Endodermal cell (in vitro differentiated cells): ENCODE measurements around the gene ZNF142. TPM values are rescaled to one million over a fixed set of nuclear protein-coding genes. Genes with fewer than 3 reads are reported as not detected.

Source experiments
- DNase-seq: peaks from one replicate; pipeline ENCODE4 v3.0.0-alpha.2; 2017
- H3K27ac ChIP-seq: 2 replicates; pipeline ENCODE4 v1.5.1; 2013; ENCODE audit warnings: mild to moderate bottlenecking, low read depth, low read length, moderate library complexity
- H3K27me3 ChIP-seq: 2 replicates; pipeline ENCODE4 v1.6.1; 2013; ENCODE audit warnings: mild to moderate bottlenecking, low read length, moderate library complexity; ENCODE audit not compliant: insufficient read depth, control insufficient read depth, poor library complexity, severe bottlenecking
- H3K36me3 ChIP-seq: 2 replicates; pipeline ENCODE4 v1.7.0; 2013; ENCODE audit warnings: mild to moderate bottlenecking, low read length, moderate library complexity; ENCODE audit not compliant: control insufficient read depth, insufficient read depth
- H3K4me1 ChIP-seq: one replicate; pipeline ENCODE4 v1.7.0; 2013; ENCODE audit warnings: low read length; ENCODE audit not compliant: control insufficient read depth, insufficient read depth
- H3K4me3 ChIP-seq: 2 replicates; pipeline ENCODE4 v1.5.1; 2013; ENCODE audit warnings: mild to moderate bottlenecking, low read length, moderate library complexity
- H3K9ac ChIP-seq: 2 replicates; pipeline ENCODE4 v1.6.1; 2013; ENCODE audit warnings: mild to moderate bottlenecking, low read length, moderate library complexity; ENCODE audit not compliant: poor library complexity, severe bottlenecking; ENCODE audit errors: extremely low read depth
- H3K9me3 ChIP-seq: 2 replicates; pipeline ENCODE4 v1.6.1; 2013; ENCODE audit warnings: mild to moderate bottlenecking, low read length, moderate library complexity; ENCODE audit not compliant: control insufficient read depth
- H3K27ac Mint-ChIP-seq: 2 replicates; pipeline ENCODE4 v1.8.0; 2020; ENCODE audit warnings: mixed read lengths
- H3K27me3 Mint-ChIP-seq: 2 replicates; pipeline ENCODE4 v1.8.0; 2021; ENCODE audit warnings: mild to moderate bottlenecking, mixed read lengths; ENCODE audit not compliant: insufficient read depth
- H3K36me3 Mint-ChIP-seq: 2 replicates; pipeline ENCODE4 v1.8.0; 2020; ENCODE audit warnings: low read depth, mixed read lengths
- H3K4me1 Mint-ChIP-seq: 2 replicates; pipeline ENCODE4 v1.8.0; 2020; ENCODE audit warnings: mixed read lengths
- H3K4me3 Mint-ChIP-seq: 2 replicates; pipeline ENCODE4 v1.8.0; 2020; ENCODE audit warnings: mild to moderate bottlenecking, moderate library complexity, mixed read lengths
- H3K9me3 Mint-ChIP-seq: 2 replicates; pipeline ENCODE4 v1.8.0; 2020; ENCODE audit warnings: mild to moderate bottlenecking, mixed read lengths
- WGBS, 2 experiments: methylation state at CpG; one replicate each; pipeline versions ENCODE4 v1.1.5 to v1.1.7; 2013; ENCODE audit warnings: missing lambda C conversion rate in 2 of 2, mixed read lengths in 1 of 2; ENCODE audit not compliant: insufficient coverage in 1 of 2, insufficient read length in 1 of 2; 5-methylcytosine and 5-hydroxymethylcytosine counted together
- total RNA-seq, 2 donors: library from RNA; stranded (reverse); fragmentation: NEBNext Ultra II Directional in 1 of 2; extraction: Animal tissue kit (Norgen Biotek cat#: 25700) in 1 of 2; gene quantifications; 2 replicates in 1 of 2; 3 replicates in 1 of 2; pipeline ENCODE4 v1.2.1, GENCODE V29; 2021
- TF ChIP-seq, protein P1 (sequence below): fragments of 200-600 bp; sonication (generic); conservative IDR thresholded peaks from 2 replicates; pipeline ENCODE4 v1.5.0; 2021; ENCODE audit warnings: antibody characterized with exemption, mild to moderate bottlenecking

Gene ZNF142
- total RNA-seq, 2 donors from 2014 or later = 27.8 to 31.5 TPM

DNA sequence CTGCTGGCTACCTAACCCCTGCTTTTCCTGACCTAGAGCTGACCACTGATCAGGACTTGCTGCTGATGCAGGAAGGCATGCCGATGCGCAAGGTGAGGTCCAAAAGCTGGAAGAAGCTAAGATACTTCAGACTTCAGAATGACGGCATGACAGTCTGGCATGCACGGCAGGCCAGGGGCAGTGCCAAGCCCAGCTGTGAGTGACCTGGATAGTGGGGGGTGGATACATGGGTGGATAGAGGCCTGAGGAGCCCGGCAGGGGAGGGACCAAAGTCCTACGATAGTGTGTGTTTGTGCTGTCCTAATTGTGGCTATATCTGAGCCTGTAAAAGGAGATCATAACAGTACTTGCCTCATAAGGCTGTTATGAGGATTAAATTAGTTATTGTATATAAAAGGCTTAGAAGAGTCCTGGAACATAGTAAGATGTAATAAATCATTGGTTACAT lies 43.5 kb downstream of the ZNF142 start:
- Histone ChIP-seq H3K36me3 (no peaks in the 10 kb centered on the region), H3K9ac (no peak overlapping the region), H3K4me3 (no peak overlapping the region), H3K27me3 (no peaks in the 10 kb centered on the region), H3K9me3 (no peaks in the 10 kb centered on the region), H3K27ac (no peak overlapping the region), H3K4me1 (no peaks in the 10 kb centered on the region)
- 93 to 98% methylated on average over 5 to 6 of the region's 6 CpGs for WGBS, 2 experiments
- no peak for DNase-seq
- Mint-ChIP-seq H3K27ac (no peak overlapping the region), H3K9me3 (no peaks in the 10 kb centered on the region), H3K27me3 (peaks cover 8% of the 10 kb centered on the region), H3K4me3 (no peak overlapping the region), H3K4me1 (no peaks in the 10 kb centered on the region), H3K36me3 (no peaks in the 10 kb centered on the region)
- TF ChIP-seq, protein P1, sequence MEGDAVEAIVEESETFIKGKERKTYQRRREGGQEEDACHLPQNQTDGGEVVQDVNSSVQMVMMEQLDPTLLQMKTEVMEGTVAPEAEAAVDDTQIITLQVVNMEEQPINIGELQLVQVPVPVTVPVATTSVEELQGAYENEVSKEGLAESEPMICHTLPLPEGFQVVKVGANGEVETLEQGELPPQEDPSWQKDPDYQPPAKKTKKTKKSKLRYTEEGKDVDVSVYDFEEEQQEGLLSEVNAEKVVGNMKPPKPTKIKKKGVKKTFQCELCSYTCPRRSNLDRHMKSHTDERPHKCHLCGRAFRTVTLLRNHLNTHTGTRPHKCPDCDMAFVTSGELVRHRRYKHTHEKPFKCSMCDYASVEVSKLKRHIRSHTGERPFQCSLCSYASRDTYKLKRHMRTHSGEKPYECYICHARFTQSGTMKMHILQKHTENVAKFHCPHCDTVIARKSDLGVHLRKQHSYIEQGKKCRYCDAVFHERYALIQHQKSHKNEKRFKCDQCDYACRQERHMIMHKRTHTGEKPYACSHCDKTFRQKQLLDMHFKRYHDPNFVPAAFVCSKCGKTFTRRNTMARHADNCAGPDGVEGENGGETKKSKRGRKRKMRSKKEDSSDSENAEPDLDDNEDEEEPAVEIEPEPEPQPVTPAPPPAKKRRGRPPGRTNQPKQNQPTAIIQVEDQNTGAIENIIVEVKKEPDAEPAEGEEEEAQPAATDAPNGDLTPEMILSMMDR = no peak

- no peaks in the 10 kb centered on the region for H3K36me3 Mint-ChIP-seq
- no peak within 1 kb of the TSS for H3K4me3 ChIP-seq
- peak; percentile 68 for DNase-seq
- peak within 1 kb of the TSS; percentile 41 for H3K27ac ChIP-seq
- H3K27me3 ChIP-seq = no peaks in the 10 kb centered on the region
- no peaks in the 10 kb centered on the region for H3K4me1 ChIP-seq
- no peak within 1 kb of the TSS for H3K27ac Mint-ChIP-seq
- H3K27me3 Mint-ChIP-seq = peaks cover 12% of the 10 kb centered on the region
- peaks cover 2% of the 10 kb centered on the region for H3K4me1 Mint-ChIP-seq
- TF ChIP-seq, protein P1 = no peak
- no peak within 1 kb of the TSS for H3K9ac ChIP-seq
- no peaks in the 10 kb centered on the region for H3K36me3 ChIP-seq
- WGBS, 2 experiments = 58 to 65% methylated on average over 6 to 8 of the region's 8 CpGs
- H3K9me3 Mint-ChIP-seq = no peaks in the 10 kb centered on the region
- no peaks in the 10 kb centered on the region for H3K9me3 ChIP-seq
- H3K4me3 Mint-ChIP-seq = no peak within 1 kb of the TSS
Measured at GRCh38 chr2:218607436-218608115, 51.8 kb downstream of the ZNF142 start, which contains the start of gene PLCD4. Gene PLCD4 (plus strand): TSS chr2:218607899. CDS start chr2:218615740, 7,841 bp downstream.

DNA sequence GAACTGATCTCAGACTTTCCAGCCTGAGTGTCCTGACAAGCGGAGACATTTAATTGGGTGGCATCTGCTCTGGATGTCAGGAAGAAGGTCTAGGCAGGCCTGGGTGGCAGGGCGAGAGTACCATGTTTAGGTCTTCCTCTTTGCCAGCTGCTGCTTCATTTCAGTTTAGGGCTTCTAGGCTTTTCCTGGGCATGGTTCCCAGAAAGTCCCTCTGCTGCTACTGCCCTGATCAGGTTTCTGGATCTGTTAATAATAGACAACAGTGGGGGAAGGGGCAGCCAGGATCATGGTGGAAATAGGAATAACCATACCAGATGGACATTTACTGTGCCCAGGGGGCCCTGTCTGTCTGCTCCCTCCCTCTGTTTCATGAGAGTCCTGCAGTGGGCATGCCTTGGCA lies 54.0 kb downstream of the ZNF142 start:
- Mint-ChIP-seq H3K27me3 (peaks cover 6% of the 10 kb centered on the region), H3K27ac (no peak overlapping the region), H3K9me3 (no peaks in the 10 kb centered on the region), H3K36me3 (no peaks in the 10 kb centered on the region), H3K4me1 (peaks cover 2% of the 10 kb centered on the region), H3K4me3 (no peak overlapping the region)
- TF ChIP-seq, protein P1 = no peak
- no peak overlapping the region for H3K9ac ChIP-seq
- no peak for DNase-seq
- H3K27me3 ChIP-seq = no peaks in the 10 kb centered on the region
- H3K9me3 ChIP-seq = no peaks in the 10 kb centered on the region
- no peaks in the 10 kb centered on the region for H3K4me1 ChIP-seq
- WGBS, 2 experiments = 93 to 100% methylated on average over 2 of the region's 2 CpGs
- no peaks in the 10 kb centered on the region for H3K36me3 ChIP-seq
- no peak overlapping the region for H3K4me3 ChIP-seq
- H3K27ac ChIP-seq = no peak overlapping the region

Other genes starting within 250 kb of the ZNF142 start
- 10 to 100 TPM; 70.2 to 83.1 TPM for gene VIL1, start 240.5 kb downstream of the ZNF142 start, total RNA-seq
- gene USP37, start 91.3 kb downstream of the ZNF142 start, total RNA-seq = 10 to 100 TPM; 23.2 to 24.0 TPM
- gene CNOT9, start 90.8 kb downstream of the ZNF142 start, total RNA-seq = 10 to 100 TPM; 64.2 to 65.6 TPM
- under 1 TPM; 0.26 to 0.73 TPM for gene PLCD4, start 51.7 kb downstream of the ZNF142 start, total RNA-seq
- 10 to 100 TPM; 24.0 to 31.5 TPM for gene BCS1L, start 60 bp upstream of the ZNF142 start, total RNA-seq
- gene RNF25, start 12.4 kb upstream of the ZNF142 start, total RNA-seq = 10 to 100 TPM; 24.5 to 32.1 TPM
- gene STK36, start 12.5 kb upstream of the ZNF142 start, total RNA-seq = 10 to 100 TPM; 73.5 to 87.4 TPM
- gene TTLL4, start 51.2 kb upstream of the ZNF142 start, total RNA-seq = 10 to 100 TPM; 96.5 to 99.0 TPM
- 10 to 100 TPM; 32.8 to 53.7 TPM for gene CYP27A1, start 122.5 kb upstream of the ZNF142 start, total RNA-seq
- gene PRKAG3, start 172.2 kb upstream of the ZNF142 start, total RNA-seq = not detected
- not detected for gene WNT6, start 200.2 kb upstream of the ZNF142 start, total RNA-seq
- gene WNT10A, start 221.2 kb upstream of the ZNF142 start, total RNA-seq = not detected